Measurements from ENCODE around the gene RTL9.
"Not testable (repeated sequence)": the region's sequence is repeated elsewhere in the genome, so short reads cannot be mapped to it uniquely, and the experiment has no call there.

Gene RTL9

DNA sequence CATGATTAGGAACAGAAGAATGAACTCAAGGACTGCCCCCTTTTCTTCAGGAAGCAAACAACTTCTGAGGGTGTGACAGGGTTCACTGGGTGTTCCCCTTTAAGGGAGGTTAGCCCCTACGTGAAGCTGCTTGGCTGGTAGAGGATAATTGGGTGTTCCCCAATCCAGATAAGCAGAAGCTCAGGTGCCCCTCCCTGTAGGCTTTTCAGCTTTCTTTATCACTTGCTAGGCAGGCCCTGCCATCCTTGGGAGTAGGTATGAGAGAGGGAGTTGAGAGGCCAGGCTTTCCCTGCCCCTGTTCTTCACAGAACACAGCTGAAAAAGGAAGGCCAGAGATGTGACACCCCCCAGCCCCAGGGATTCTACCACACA is 44.2 kb downstream of the RTL9 start:
- no peak overlapping the region for H2BK5ac ChIP-seq (ENCODE audit: low read depth, low read length, poor library complexity, severe bottlenecking)
- no peak overlapping the region for H2AFZ ChIP-seq (ENCODE audit: low read depth, low read length)
- no peak overlapping the region for H4K8ac ChIP-seq (ENCODE audit: low read length)
- H3K27me3 ChIP-seq (ENCODE audit: control insufficient read depth in 1 of 2, insufficient read depth in 1 of 2, low read length in 2 of 2): peaks cover 0 to 27% of the 10 kb centered on the region in 2 experiments
- no peak for DNase-seq
- no peaks in the 10 kb centered on the region for H3K36me3 ChIP-seq (ENCODE audit: control insufficient read depth in 1 of 2, insufficient read depth in 2 of 2, low read depth in 1 of 2, low read length in 2 of 2)
- no peak overlapping the region for H3K4ac ChIP-seq (ENCODE audit: low read depth in 1 of 2, low read length in 2 of 2)
- H3K4me1 ChIP-seq (ENCODE audit: control insufficient read depth, insufficient read depth, low read depth, low read length): peaks cover 6% of the 10 kb centered on the region
- H2BK12ac ChIP-seq (ENCODE audit: low read length in 2 of 2): peak overlapping the region in 1 of 2 experiments; percentile 73
- no peaks in the 10 kb centered on the region for H3K79me1 ChIP-seq (replicated peaks; ENCODE audit: low read length, poor library complexity, severe bottlenecking)
- peak overlapping the region; percentile 7 for H3K9ac ChIP-seq (ENCODE audit: low read length)
- no peak overlapping the region for H3K4me2 ChIP-seq (ENCODE audit: low read length, poor library complexity, severe bottlenecking)
- H3K27ac ChIP-seq (ENCODE audit: low read length, poor library complexity, severe bottlenecking): no peak overlapping the region
- peak overlapping the region; percentile 83 for H2AK5ac ChIP-seq (ENCODE audit: low read length, severe bottlenecking)
- H2BK120ac ChIP-seq (ENCODE audit: low read depth, low read length): no peak overlapping the region
- no CpG with 5 or more reads among the region's 1 CpG for WGBS
- no peaks in the 10 kb centered on the region for H3K9me3 ChIP-seq (ENCODE audit: control insufficient read depth, low read length)
- no peak overlapping the region for H3K14ac ChIP-seq (ENCODE audit: low read length in 2 of 2)
- peak overlapping the region; percentile 66 to 68 for H3K18ac ChIP-seq (ENCODE audit: low read depth in 1 of 2, low read length in 2 of 2)
- no peak overlapping the region for H2BK15ac ChIP-seq (ENCODE audit: low read depth, poor library complexity, severe bottlenecking)
- no peak overlapping the region for H3K23ac ChIP-seq (ENCODE audit: low read length in 2 of 2)
- no peak overlapping the region for H3K4me3 ChIP-seq (ENCODE audit: insufficient read depth in 1 of 2, low read depth in 1 of 2, low read length in 2 of 2)
- H4K91ac ChIP-seq (ENCODE audit: low read length): peak overlapping the region; percentile 50

DNA sequence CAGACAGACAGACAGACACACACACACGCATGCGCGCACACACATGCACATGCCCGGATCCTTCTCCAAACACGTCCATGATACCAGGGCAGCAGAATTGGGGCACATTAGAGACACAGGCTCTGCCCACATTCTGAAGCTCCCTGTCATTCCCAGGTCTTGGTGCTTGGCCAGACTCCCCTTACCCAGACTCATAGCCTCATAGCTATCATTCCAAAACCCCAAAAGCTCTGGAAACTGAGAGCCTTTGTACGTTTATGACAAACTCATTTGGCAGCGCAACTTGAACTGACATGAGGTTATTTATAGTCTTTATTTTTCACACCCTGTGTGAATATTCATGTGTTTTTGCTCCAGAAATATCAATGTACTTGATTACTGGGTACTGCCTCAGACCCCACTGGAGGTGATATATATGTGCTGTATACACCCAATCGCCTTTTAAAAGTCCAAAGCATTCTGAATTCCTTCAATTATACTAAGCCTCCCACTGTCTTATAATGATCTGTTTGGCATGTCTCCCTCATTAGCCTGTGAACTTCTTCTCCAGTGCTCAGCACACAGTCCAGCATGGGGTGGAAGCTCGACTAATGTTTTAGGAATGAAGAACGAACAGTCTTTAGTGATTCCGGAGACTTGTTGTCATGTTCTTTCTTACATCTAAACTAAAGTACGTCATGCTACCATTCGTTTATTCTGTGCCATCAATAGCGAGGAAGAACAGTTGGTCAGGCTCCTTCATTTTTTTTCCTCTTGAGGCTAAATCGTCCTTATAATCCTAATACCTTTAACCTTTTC is 45.0 kb downstream of the RTL9 start:
- no peak overlapping the region for H2BK5ac ChIP-seq (ENCODE audit: low read depth, low read length, poor library complexity, severe bottlenecking)
- H2BK120ac ChIP-seq (ENCODE audit: low read depth, low read length): no peak overlapping the region
- no peak overlapping the region for H2BK12ac ChIP-seq (ENCODE audit: low read length in 2 of 2)
- no peaks in the 10 kb centered on the region for H3K36me3 ChIP-seq (ENCODE audit: control insufficient read depth in 1 of 2, insufficient read depth in 2 of 2, low read depth in 1 of 2, low read length in 2 of 2)
- H3K9ac ChIP-seq (ENCODE audit: low read length): peak overlapping the region; percentile 7
- H3K79me1 ChIP-seq (replicated peaks; ENCODE audit: low read length, poor library complexity, severe bottlenecking): no peaks in the 10 kb centered on the region
- peaks cover 7% of the 10 kb centered on the region for H3K4me1 ChIP-seq (ENCODE audit: control insufficient read depth, insufficient read depth, low read depth, low read length)
- no peak overlapping the region for H2AFZ ChIP-seq (ENCODE audit: low read depth, low read length)
- peak; percentile 74 for DNase-seq
- no peak overlapping the region for H4K91ac ChIP-seq (ENCODE audit: low read length)
- no peak overlapping the region for H3K4me3 ChIP-seq (ENCODE audit: insufficient read depth in 1 of 2, low read depth in 1 of 2, low read length in 2 of 2)
- WGBS: 53% methylated on average over 10 of the region's 15 CpGs
- H3K9me3 ChIP-seq (ENCODE audit: control insufficient read depth, low read length): no peaks in the 10 kb centered on the region
- no peak overlapping the region for H3K4me2 ChIP-seq (ENCODE audit: low read length, poor library complexity, severe bottlenecking)
- peaks cover 0 to 28% of the 10 kb centered on the region in 2 experiments for H3K27me3 ChIP-seq (ENCODE audit: control insufficient read depth in 1 of 2, insufficient read depth in 1 of 2, low read length in 2 of 2)
- H3K18ac ChIP-seq (ENCODE audit: low read depth in 1 of 2, low read length in 2 of 2): peak overlapping the region in 1 of 2 experiments; percentile 24
- peak overlapping the region; percentile 66 for H4K8ac ChIP-seq (ENCODE audit: low read length)
- no peak overlapping the region for H3K23ac ChIP-seq (ENCODE audit: low read length in 2 of 2)
- H2BK15ac ChIP-seq (ENCODE audit: low read depth, poor library complexity, severe bottlenecking): no peak overlapping the region
- H3K4ac ChIP-seq (ENCODE audit: low read depth in 1 of 2, low read length in 2 of 2): no peak overlapping the region
- no peak overlapping the region for H3K14ac ChIP-seq (ENCODE audit: low read length in 2 of 2)
- no peak overlapping the region for H3K27ac ChIP-seq (ENCODE audit: low read length, poor library complexity, severe bottlenecking)
- H2AK5ac ChIP-seq (ENCODE audit: low read length, severe bottlenecking): no peak overlapping the region

DNA sequence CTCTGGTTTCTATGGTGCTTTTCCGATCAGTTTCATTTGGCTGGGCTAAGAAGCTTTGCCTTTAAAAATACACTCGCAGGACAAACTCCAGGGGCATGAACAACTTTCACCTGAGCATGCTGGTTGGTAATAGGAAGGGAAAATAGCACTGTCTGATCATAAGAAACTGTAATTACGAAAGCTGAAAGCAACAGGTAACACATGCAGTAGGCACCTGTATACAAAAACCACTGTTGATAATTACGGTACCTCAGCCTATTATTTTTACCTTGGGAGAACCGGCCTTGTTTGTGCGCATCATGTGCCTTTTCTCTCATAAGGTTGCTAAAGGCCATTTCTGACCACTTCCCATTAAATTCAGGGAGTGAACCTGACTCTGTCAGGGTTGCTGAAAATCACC is 45.7 kb downstream of the RTL9 start:
- 97% methylated on average over 6 of the region's 6 CpGs for WGBS
- Histone ChIP-seq H2BK15ac (ENCODE audit: low read depth, poor library complexity, severe bottlenecking) (no peak overlapping the region), H3K4me3 (ENCODE audit: insufficient read depth in 1 of 2, low read depth in 1 of 2, low read length in 2 of 2) (no peak overlapping the region), H2BK5ac (ENCODE audit: low read depth, low read length, poor library complexity, severe bottlenecking) (no peak overlapping the region), H2BK120ac (ENCODE audit: low read depth, low read length) (peak overlapping the region; percentile 73), H3K18ac (ENCODE audit: low read depth in 1 of 2, low read length in 2 of 2) (no peak overlapping the region), H4K91ac (ENCODE audit: low read length) (no peak overlapping the region), H3K9ac (ENCODE audit: low read length) (peak overlapping the region; percentile 7), H3K27me3 (ENCODE audit: control insufficient read depth in 1 of 2, insufficient read depth in 1 of 2, low read length in 2 of 2) (peaks cover 0 to 24% of the 10 kb centered on the region in 2 experiments), H4K8ac (ENCODE audit: low read length) (no peak overlapping the region), H3K4ac (ENCODE audit: low read depth in 1 of 2, low read length in 2 of 2) (no peak overlapping the region), H3K4me1 (ENCODE audit: control insufficient read depth, insufficient read depth, low read depth, low read length) (peaks cover 7% of the 10 kb centered on the region), H2AFZ (ENCODE audit: low read depth, low read length) (no peak overlapping the region), H3K23ac (ENCODE audit: low read length in 2 of 2) (no peak overlapping the region), H3K9me3 (ENCODE audit: control insufficient read depth, low read length) (no peaks in the 10 kb centered on the region), H2AK5ac (ENCODE audit: low read length, severe bottlenecking) (no peak overlapping the region), H3K79me1 (replicated peaks; ENCODE audit: low read length, poor library complexity, severe bottlenecking) (no peaks in the 10 kb centered on the region), H3K36me3 (ENCODE audit: control insufficient read depth in 1 of 2, insufficient read depth in 2 of 2, low read depth in 1 of 2, low read length in 2 of 2) (no peaks in the 10 kb centered on the region), H2BK12ac (ENCODE audit: low read length in 2 of 2) (no peak overlapping the region), H3K14ac (ENCODE audit: low read length in 2 of 2) (no peak overlapping the region), H3K27ac (ENCODE audit: low read length, poor library complexity, severe bottlenecking) (no peak overlapping the region), H3K4me2 (ENCODE audit: low read length, poor library complexity, severe bottlenecking) (no peak overlapping the region)
- no peak for DNase-seq

DNA sequence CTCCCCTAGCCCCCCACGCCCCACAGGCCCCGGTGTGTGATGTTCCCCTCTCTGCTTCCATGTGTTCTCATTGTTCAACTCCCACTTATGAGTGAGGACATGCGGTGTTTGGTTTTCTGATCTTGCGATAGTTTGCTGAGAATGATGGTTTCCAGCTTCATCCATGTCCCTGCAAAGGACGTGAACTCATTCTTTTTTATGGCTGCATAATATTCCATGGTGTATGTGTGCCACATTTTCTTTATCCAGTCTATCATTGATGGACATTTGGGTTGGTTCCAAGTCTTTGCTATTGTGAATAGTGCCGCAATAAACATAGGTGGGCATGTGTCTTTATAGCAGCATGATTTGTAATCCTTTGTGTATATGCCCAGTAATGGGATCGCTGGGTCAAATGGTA is 47.6 kb downstream of the RTL9 start:
- H4K91ac ChIP-seq (ENCODE audit: low read length); H2AFZ ChIP-seq (ENCODE audit: low read depth, low read length); H3K36me3 ChIP-seq (ENCODE audit: control insufficient read depth in 1 of 2, insufficient read depth in 2 of 2, low read depth in 1 of 2, low read length in 2 of 2); H3K4ac ChIP-seq (ENCODE audit: low read depth in 1 of 2, low read length in 2 of 2); H3K9ac ChIP-seq (ENCODE audit: low read length); H3K14ac ChIP-seq (ENCODE audit: low read length in 2 of 2); H2BK120ac ChIP-seq (ENCODE audit: low read depth, low read length); H3K27ac ChIP-seq (ENCODE audit: low read length, poor library complexity, severe bottlenecking); H3K23ac ChIP-seq (ENCODE audit: low read length in 2 of 2); H2BK5ac ChIP-seq (ENCODE audit: low read depth, low read length, poor library complexity, severe bottlenecking); H3K79me1 ChIP-seq (replicated peaks; ENCODE audit: low read length, poor library complexity, severe bottlenecking); H3K9me3 ChIP-seq (ENCODE audit: control insufficient read depth, low read length); H3K4me3 ChIP-seq (ENCODE audit: insufficient read depth in 1 of 2, low read depth in 1 of 2, low read length in 2 of 2); H3K4me2 ChIP-seq (ENCODE audit: low read length, poor library complexity, severe bottlenecking); H2BK15ac ChIP-seq (ENCODE audit: low read depth, poor library complexity, severe bottlenecking); H2AK5ac ChIP-seq (ENCODE audit: low read length, severe bottlenecking); H3K18ac ChIP-seq (ENCODE audit: low read depth in 1 of 2, low read length in 2 of 2); DNase-seq; H2BK12ac ChIP-seq (ENCODE audit: low read length in 2 of 2); H3K4me1 ChIP-seq (ENCODE audit: control insufficient read depth, insufficient read depth, low read depth, low read length); H4K8ac ChIP-seq (ENCODE audit: low read length): not testable (repeated sequence)
- peaks cover 0 to 22% of the 10 kb centered on the region in 2 experiments for H3K27me3 ChIP-seq (ENCODE audit: control insufficient read depth in 1 of 2, insufficient read depth in 1 of 2, low read length in 2 of 2)
- 100% methylated on average over 1 of the region's 7 CpGs for WGBS

All from mesenchymal stem cell (in vitro differentiated cells and primary cell).